ENCODE measurements around the gene IL17REL.
"Not testable (repeated sequence)": the region's sequence is repeated elsewhere in the genome, so short reads cannot be mapped to it uniquely, and the experiment has no call there.

The IL17REL gene

GRCh38 chr22:49948958-49949913 is 63.3 kb downstream of the IL17REL start:
- DNase-seq = no peak

DNA sequence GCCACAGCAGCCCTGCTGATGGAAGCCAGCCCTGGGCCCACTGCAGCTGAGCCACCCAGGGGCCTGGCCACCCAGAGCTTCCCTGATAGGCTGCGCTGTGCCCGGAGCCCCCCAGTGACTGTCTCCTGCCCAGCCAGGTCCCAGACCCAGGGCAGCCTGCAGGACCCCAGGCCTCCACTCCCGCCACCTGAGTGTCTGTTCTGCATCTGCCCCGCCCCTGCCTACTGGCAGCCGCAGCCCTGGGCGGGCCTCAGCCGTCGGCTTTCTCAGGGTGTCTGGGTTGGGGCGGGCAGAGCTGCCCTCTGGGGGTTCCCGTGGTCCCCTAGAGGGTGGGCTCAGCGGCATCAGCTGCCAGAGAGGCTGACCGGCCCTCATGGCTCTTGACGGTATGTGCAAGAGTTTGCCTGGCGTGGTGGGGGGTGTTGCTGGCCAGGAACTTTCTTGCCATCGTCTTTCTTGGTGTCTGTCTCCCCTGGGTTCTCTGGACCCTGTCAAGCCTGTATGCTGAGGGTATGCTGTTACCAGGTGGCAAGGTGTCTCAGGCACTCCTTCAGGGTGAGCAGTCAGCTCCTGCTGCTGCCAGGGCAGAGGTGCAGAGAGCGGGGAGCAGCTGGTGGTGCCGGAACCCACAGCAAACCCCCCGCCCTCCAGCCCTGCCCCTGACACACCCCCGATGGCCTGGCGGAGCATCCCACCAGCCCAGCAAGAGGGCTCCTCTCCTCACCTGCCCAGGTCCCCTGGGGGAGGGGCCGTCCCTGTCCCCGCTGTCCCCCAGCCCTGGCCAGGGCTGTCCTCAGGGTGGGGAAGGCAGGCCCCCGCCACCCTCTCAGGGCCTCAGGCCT is 64.2 kb downstream of the IL17REL start:
- DNase-seq = no peak

DNA sequence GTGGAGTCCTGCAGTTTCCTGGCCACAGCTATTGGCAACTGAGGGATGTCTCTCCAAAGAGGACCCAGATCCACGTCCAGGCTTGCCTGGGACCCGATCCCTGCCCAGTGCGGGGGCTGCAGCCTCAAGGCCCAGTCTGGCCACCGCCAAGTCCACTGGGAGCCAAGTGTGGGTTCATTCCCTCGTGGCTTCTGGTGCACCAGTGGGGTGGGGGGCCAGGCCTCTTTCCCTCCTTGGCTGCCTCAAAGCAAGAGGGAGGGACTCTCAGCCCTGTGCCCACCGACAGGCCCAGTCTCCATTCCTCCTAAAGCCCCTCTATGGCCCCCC is 65.3 kb downstream of the IL17REL start:
- DNase-seq = no peak

DNA sequence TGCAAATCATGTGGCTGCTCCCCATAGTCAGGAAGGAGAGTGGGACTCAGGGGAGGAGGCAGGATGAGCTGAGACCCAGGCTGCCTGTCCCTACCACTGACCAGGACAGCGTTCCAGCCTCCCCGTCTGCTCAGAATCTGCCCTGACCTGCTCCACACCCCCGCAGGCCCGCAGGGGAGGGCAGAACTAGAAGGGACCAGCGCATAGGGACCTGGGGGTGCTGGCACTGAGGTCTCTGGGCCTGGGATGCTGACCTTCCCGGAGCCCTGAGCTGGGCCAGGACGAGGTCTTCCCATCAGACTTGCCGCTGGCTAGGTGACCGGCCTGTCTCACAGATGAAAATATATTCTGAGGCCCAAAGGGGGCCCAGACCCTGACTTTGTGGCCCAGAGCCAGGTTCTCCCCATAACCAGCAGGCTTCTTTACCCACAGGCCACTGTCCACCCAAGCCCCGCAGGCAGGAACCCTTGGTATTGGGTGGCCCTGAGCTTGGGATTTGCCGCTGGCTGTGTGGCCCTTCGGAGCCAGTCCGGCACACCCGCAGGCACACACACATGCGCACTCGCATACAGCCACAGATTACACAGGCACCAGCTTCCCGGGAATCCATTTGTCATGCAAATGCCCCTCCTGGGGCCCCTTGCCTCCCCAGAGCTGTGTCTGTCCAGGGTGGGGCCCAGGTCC is 65.8 kb downstream of the IL17REL start:
- no peak for DNase-seq

- not testable (repeated sequence) for DNase-seq
Observed at GRCh38 chr22:49945042-49945794, 67.3 kb downstream of the IL17REL start.
